ENCODE results near the gene FAM78A.

GRCh38 chr9:131290767-131291370 is 14.6 kb upstream of the FAM78A start:
- TF ChIP-seq EZH2phosphoT487 (conservative IDR thresholded peaks at IDR 0.05; ENCODE audit: low read length) = no peak
- no peak for TF ChIP-seq CTCF (IDR thresholded peaks at IDR 0.05; ENCODE audit: insufficient read depth, low read length, poor library complexity, severe bottlenecking)
